Umbilical cord (tissue), 2 donors: ENCODE results near the gene SND1. TPM values are rescaled to one million over a fixed set of nuclear protein-coding genes. Genes with fewer than 3 reads are reported as not detected.

Experiments used
- DNase-seq: peaks from one replicate; pipeline ENCODE4 v3.0.0-alpha.2; 2015; ENCODE audit warnings: low spot score
- total RNA-seq: library from RNA; depleted of rRNA; stranded (reverse); fragments of >200 nt; gene quantifications from one replicate; pipeline ENCODE4 v1.2.3, GENCODE V29; 2014; ENCODE audit warnings: low replicate concordance; ENCODE audit not compliant: insufficient read depth

SND1 gene
- total RNA-seq, 1 donor from 2014 or later = 101 TPM

- DNase-seq = peak; percentile 89
Measured at GRCh38 chr7:128014811-128015210, 362.8 kb downstream of the SND1 start.

- DNase-seq = no peak
Measured at GRCh38 chr7:128017460-128017859, 365.5 kb downstream of the SND1 start.

- DNase-seq = no peak
Measured at GRCh38 chr7:128017862-128018845, 366.2 kb downstream of the SND1 start.

- no peak for DNase-seq
Measured at GRCh38 chr7:128019288-128019687, 367.3 kb downstream of the SND1 start.

- DNase-seq = no peak
Measured at GRCh38 chr7:128020159-128020558, 368.2 kb downstream of the SND1 start.

- DNase-seq = no peak
Measured at GRCh38 chr7:128021366-128021765, 369.4 kb downstream of the SND1 start.

- DNase-seq = peak; percentile 91
Measured at GRCh38 chr7:128022631-128023532, 370.9 kb downstream of the SND1 start.

GRCh38 chr7:128024151-128024550 lies 372.2 kb downstream of the SND1 start:
- no peak for DNase-seq

- no peak for DNase-seq
Measured at GRCh38 chr7:128025380-128025779, 373.4 kb downstream of the SND1 start.

- no peak for DNase-seq
Measured at GRCh38 chr7:128025819-128026218, 373.8 kb downstream of the SND1 start.

GRCh38 chr7:128026551-128026950 lies 374.6 kb downstream of the SND1 start:
- no peak for DNase-seq

GRCh38 chr7:128027485-128027980 lies 375.5 kb downstream of the SND1 start:
- DNase-seq = peak; percentile 69

GRCh38 chr7:128029405-128029995 lies 377.5 kb downstream of the SND1 start:
- no peak for DNase-seq

- no peak for DNase-seq
Measured at GRCh38 chr7:128030263-128030653, 378.3 kb downstream of the SND1 start.

- peak; percentile 50 for DNase-seq
Measured at GRCh38 chr7:128030654-128031611, 378.9 kb downstream of the SND1 start, which contains the start of gene LRRC4. Gene LRRC4, minus strand, starts transcription at chr7:128031437. Its CDS starts 797 bp downstream, at chr7:128030640.

- DNase-seq = peak; percentile 81
Measured at GRCh38 chr7:128031901-128032604, 380.1 kb downstream of the SND1 start.

GRCh38 chr7:128032605-128033235 lies 380.7 kb downstream of the SND1 start:
- no peak for DNase-seq

GRCh38 chr7:128033246-128033645 lies 381.3 kb downstream of the SND1 start:
- no peak for DNase-seq

GRCh38 chr7:128034825-128035224 lies 382.8 kb downstream of the SND1 start:
- DNase-seq = peak; percentile 48
